Prostate gland (tissue), 2 donors: ENCODE results near the gene BLVRB.

ENCODE experiments used
- CTCF ChIP-seq, 4 experiments: fragments of 200-600 bp in 2 of 4; fragments of 450-650 bp in 2 of 4; sonication (generic) in 2 of 4; IDR thresholded peaks; 1 replicate in 3 of 4; 2 replicates in 1 of 4; pipeline ENCODE4 v1.5.1; 2016 to 2019; ENCODE audit warnings: antibody characterized with exemption in 4 of 4, mild to moderate bottlenecking in 2 of 4, moderate library complexity in 2 of 4
- POLR2A ChIP-seq: fragments of 450-650 bp; IDR thresholded peaks from one replicate; pipeline ENCODE4 v1.6.1; 2016; ENCODE audit warnings: antibody characterized with exemption, mild to moderate bottlenecking
- POLR2AphosphoS5 ChIP-seq: sonication (generic); formaldehyde crosslinking; IDR thresholded peaks from one replicate; pipeline ENCODE4 v1.6.1; 2017; ENCODE audit warnings: antibody characterized with exemption

- no peak for TF ChIP-seq CTCF (IDR thresholded peaks at IDR 0.05)
- TF ChIP-seq POLR2AphosphoS5, result peak; percentile 40
- TF ChIP-seq POLR2A, result peak; percentile 8
These were observed 54.3 kb downstream of the BLVRB start for GRCh38 chr19:40411125-40411842.
